ENCODE measurements around the gene MAP3K20.
"Not testable (repeated sequence)": the region's sequence is repeated elsewhere in the genome, so short reads cannot be mapped to it uniquely, and the experiment has no call there.

Gene MAP3K20

GRCh38 chr2:173163357-173163756 is 87.7 kb downstream of the MAP3K20 start:
- not testable (repeated sequence) for DNase-seq

GRCh38 chr2:173164396-173164795 is 88.8 kb downstream of the MAP3K20 start:
- no peak for DNase-seq

- no peak for DNase-seq
Measured at GRCh38 chr2:173165443-173166238, 90.0 kb downstream of the MAP3K20 start.

GRCh38 chr2:173171321-173171720 is 95.7 kb downstream of the MAP3K20 start:
- no peak for DNase-seq

- no peak for DNase-seq
Measured at GRCh38 chr2:173171924-173172643, 96.4 kb downstream of the MAP3K20 start.

- not testable (repeated sequence) for DNase-seq
Measured at GRCh38 chr2:173174339-173174738, 98.7 kb downstream of the MAP3K20 start.

GRCh38 chr2:173175222-173175621 is 99.6 kb downstream of the MAP3K20 start:
- DNase-seq = no peak

- DNase-seq = no peak
Measured at GRCh38 chr2:173181982-173182381, 106.3 kb downstream of the MAP3K20 start.

- DNase-seq = no peak
Measured at GRCh38 chr2:173184031-173185004, 108.7 kb downstream of the MAP3K20 start.

- DNase-seq = no peak
Measured at GRCh38 chr2:173185437-173185836, 109.8 kb downstream of the MAP3K20 start.

- DNase-seq = no peak
Measured at GRCh38 chr2:173187941-173188788, 112.5 kb downstream of the MAP3K20 start.

- no peak for DNase-seq
Measured at GRCh38 chr2:173191601-173192000, 116.0 kb downstream of the MAP3K20 start.

GRCh38 chr2:173192071-173192470 is 116.4 kb downstream of the MAP3K20 start:
- DNase-seq = no peak

GRCh38 chr2:173193925-173194324 is 118.3 kb downstream of the MAP3K20 start:
- DNase-seq = no peak

- no peak for DNase-seq
Measured at GRCh38 chr2:173195100-173195499, 119.5 kb downstream of the MAP3K20 start.

GRCh38 chr2:173196080-173196479 is 120.4 kb downstream of the MAP3K20 start:
- DNase-seq = no peak

GRCh38 chr2:173196638-173197037 is 121.0 kb downstream of the MAP3K20 start:
- no peak for DNase-seq

- no peak for DNase-seq
Measured at GRCh38 chr2:173198327-173198726, 122.7 kb downstream of the MAP3K20 start.

- no peak for DNase-seq
Measured at GRCh38 chr2:173199294-173199693, 123.6 kb downstream of the MAP3K20 start.

GRCh38 chr2:173202570-173202969 is 126.9 kb downstream of the MAP3K20 start:
- DNase-seq = no peak

- no peak for DNase-seq
Measured at GRCh38 chr2:173204316-173204715, 128.7 kb downstream of the MAP3K20 start.

GRCh38 chr2:173205375-173205774 is 129.7 kb downstream of the MAP3K20 start:
- DNase-seq = no peak
